NCI-H524 (cell line): Measurements from ENCODE around the gene CD27.

ENCODE experiments used
- DNase-seq, 2 experiments: peaks; one replicate each; lab custom pipeline; 2025; lab: John Stamatoyannopoulos, UW

Gene CD27

DNA sequence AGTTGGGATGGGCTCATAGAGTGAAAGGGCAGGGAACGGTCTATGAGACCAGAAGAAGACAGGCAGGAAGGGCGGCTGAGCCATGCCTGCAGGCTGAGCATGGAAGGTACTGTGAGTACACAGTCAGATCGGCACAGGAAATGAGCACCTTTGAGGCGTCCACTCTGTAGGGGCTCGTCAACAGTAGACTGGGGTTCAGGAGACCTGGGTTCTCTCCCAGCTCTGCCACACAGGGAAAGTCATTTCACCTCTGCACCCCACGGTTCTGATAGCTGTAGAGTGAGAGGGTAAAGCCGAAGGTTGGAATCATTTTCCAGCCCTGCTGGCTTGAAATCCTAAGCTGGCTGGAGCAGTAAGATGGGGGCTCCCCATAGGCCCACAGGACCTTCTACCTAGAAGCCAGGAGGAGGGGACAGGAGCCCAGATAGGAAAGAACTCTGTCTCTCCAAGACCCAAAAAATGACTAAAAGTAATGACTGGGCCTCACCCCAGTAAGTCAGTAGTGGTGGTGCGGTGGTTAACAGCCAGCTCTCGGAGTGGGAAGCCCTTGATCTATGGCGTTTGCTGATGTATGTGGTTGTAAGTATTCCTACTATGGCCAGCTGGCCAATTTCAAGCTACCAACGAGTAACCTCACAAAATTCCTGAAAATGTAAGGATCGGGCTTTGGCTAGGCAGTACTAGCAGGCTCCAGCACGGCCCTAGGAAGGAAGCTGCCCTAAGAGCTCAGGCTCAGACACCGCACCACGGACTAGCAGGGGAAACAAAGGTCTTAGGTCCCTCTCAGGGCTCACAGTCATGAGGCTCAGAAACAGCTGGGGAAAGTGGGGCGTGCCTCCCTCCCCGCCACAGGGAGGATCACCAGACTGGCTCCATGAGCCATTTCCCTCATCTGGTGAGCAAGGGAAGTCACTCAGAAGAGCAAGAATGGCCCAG, 10.3 kb upstream of the CD27 start:
- no peak for DNase-seq

DNA sequence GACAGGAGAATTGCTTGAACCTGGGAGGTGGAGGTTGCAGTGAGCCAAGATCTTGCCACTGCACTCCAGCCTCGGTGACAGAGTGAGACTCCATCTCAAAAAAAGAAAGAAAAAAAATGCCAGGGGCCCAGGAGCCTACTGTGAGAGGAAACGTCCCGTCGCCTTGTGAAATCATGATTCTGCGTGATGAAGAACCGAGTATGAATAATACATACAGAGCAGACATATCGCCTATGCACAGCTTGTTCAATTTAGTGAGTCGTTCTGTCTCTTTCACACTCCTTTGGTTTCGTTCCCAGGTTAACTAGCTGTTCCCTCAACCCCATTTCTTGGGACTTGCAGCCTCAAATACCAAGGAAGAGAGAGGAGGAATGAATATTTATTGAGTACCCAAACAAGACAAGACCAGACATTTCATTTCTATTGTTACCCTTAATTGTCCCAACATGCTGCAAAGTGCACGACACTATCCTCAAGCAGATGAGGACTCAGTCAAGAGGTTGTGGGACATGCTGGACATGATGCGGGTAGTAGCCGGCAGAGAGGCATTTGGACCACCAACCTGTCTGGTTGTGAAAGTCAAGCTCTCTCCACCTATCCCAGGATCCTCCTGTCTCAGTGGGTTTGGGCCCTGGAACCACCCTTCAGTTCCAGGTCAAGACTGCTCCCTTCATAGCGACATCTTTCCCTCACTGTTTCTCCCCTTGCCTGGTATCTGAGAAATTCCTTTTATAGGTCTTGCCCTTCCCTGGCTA, 8.6 kb upstream of the CD27 start:
- no peak for DNase-seq

DNA sequence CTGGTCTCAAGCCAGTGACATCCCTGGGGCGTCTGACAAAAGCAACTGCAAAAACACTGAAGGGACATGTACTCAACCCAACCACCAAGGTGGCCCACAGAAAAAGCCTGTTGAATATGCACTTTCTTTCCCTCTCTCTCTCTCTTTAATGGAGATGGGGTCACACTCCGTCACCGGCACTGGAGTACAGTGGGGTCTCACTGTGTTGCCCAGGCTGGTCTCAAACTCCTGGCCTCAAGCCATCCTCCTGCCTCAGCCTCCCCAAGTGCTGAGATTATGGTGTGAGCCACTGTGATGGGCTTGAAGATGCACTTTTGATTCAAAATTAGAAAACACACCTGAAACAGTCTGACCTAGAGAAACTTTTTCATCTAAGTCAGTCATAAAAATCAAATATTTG, 7.2 kb upstream of the CD27 start:
- DNase-seq, result no peak

DNA sequence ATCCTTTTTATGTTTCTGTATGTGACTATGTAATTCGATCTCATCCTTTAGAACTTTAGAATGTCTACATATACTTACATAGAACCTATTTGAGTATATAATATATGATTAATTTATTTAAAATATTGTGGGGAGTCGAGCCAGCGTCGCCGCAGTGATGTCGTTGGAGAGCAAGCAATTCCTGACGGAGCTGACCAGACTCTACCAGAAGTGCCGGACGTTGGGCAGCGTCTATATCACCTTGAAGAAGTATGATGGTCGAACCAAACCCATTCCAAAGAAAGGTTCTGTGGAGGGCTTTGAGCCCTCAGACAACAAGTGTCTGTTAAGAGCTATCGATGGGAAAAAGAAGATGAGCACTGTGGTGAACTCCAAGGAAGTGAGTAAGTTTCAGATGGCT, 6.4 kb upstream of the CD27 start:
- no peak for DNase-seq

DNA sequence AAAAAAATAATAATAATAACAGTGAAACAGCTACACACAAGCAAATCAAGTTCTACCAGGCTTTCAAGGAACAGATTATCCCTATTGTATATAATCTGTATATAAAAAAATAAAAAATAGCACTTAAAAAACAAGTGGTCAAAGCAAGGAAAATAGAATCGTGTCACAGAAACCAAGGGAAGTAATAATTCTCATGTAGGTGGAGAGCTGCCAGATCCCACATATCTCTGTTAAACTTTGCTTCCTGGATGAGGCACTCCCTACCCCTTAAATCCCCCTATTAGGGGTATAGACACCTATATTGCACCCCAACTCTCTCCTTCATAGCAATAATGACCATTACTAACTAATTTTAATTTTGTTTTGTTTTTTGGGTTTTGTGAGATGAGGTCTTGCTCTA, 4.4 kb upstream of the CD27 start:
- DNase-seq, result no peak

DNA sequence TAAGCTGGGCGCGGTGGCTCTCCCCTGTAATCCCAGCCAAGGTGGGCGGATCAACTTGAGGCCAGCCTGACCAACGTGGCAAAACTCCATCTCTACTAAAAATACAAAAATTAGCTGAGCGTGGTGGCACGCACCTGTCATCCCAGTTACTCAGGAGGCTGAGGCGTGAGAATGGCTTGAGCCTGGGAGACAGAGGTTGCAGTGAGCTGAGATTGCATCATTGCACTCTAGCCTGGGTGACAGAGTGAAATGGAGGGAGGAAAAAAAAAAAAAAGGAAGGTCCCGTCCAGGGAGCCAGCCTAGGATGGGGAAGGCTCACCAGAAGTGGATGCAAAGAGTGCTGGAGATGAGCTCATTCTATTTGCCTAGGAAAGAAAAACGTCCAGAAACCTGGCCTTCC, 1.9 kb upstream of the CD27 start:
- no peak for DNase-seq

DNA sequence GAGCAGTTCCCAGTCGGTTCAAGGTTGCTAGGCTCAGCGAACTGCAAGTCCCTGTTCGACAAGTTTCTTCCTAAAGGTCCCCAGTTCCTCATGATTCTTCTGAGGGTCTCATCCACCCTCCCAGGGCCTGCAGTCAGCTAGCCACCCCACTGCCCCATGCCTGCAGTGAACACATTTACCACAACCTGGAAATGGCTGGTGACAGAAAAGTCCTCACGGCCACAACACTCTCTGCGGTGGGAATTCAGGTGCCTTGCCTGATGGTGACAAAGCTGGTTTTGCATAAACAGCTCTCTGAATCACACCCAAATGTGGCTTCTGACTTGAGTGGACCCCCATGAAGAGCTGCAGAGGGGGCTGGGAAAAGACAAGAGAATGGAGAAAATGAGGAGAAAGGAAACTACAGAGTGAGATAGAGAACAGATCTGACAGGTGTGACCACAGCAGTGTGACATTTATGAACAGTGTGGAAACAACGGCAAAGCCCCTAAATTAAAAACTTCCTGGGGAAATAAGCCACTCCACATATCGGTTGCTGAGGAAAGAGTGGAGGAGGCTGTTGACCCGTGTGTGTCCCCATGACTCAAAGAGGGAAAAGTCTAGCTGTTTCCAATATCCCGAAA, 1.3 kb upstream of the CD27 start:
- DNase-seq, result no peak

DNA sequence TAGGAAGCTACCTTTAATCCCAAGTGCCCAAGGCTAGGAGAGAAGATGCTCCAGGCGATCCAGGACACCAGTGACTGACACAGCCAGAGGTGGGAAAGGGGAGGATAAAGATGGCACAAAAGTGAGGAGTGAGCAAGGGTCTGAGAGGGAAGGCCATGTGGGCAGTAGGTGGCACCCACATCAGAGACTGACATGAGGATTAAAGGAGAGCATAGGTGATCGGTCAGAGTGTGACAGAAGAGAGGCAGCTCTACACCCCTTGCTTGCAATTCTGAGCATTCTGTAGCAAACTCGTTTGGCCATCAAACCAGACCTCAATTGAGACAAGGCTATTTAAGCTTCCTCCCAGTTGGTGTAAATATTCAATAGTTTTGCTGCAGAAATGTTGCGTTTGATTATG, 724 bp upstream of the CD27 start:
- no peak for DNase-seq

DNA sequence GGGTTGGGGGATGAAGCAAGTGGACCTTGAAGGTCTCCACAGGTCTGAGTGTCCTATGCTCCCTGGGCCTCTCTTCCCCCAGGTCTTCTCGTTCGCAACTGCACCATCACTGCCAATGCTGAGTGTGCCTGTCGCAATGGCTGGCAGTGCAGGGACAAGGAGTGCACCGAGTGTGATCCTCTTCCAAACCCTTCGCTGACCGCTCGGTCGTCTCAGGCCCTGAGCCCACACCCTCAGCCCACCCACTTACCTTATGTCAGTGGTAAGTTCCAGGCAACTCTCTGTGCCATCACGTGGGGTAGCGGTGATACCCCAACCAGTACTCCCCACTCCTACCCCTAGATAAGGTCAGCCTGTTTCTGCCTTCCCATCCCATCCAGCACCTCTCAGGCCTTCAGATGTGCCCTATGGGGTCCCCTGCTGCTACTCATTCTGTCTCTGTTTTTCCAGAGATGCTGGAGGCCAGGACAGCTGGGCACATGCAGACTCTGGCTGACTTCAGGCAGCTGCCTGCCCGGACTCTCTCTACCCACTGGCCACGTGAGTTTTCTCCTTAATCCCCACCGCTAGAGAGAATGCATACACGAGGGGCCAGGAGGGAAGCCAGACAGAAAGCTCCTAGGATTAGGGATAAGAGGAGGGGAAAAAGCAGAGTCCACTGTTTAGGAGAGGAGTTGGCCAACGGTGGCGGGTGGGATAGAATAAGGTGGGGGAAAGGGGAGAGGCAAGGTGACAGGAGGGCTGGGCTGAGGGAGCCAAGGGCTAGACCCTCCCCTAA, 5.5 kb downstream of the CD27 start:
- DNase-seq, result peak; percentile 59 to 75

DNA sequence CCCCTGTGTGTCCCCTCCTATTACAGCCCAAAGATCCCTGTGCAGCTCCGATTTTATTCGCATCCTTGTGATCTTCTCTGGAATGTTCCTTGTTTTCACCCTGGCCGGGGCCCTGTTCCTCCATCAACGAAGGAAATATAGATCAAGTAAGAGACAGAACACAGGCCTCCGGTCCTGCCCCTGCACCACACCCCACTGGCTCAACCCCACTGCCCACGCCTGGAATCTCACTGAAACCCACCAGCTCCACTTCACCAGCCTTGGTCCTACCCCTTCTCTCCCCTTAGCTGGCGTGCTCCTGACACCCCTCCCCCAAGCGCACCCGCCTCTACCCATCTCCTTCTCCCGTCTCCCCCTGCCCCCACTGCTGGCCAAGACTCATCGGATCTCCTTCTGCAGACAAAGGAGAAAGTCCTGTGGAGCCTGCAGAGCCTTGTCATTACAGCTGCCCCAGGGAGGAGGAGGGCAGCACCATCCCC, 6.2 kb downstream of the CD27 start:
- DNase-seq, result peak in 1 of 2 experiments; percentile 60

DNA sequence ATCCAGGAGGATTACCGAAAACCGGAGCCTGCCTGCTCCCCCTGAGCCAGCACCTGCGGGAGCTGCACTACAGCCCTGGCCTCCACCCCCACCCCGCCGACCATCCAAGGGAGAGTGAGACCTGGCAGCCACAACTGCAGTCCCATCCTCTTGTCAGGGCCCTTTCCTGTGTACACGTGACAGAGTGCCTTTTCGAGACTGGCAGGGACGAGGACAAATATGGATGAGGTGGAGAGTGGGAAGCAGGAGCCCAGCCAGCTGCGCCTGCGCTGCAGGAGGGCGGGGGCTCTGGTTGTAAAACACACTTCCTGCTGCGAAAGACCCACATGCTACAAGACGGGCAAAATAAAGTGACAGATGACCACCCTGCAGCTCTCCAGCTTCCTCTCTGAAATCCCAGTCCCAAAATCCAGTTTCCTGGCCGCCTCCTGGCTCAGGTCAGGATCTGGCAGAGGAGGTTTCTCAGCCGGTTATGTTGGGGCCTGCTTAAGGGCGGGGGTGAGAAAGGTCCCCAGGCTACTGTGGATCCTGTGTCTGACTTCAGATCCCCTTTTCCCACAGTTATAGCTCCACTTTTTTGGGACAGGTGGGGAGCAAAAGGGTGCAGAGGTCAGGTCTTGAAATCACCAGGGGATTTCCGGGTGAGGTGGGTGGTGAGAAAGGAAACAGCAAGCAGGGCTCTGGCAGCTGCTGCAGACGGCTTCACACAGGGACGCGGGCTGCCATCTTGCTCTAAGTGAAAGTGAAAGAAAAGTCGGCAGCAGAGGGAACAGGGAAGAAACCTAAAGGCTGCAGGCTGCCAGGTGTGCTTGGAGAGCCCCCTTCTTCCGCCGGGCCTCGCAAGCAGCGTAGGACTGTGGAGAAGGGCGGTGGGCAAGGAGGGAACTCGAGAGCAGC, 6.8 kb downstream of the CD27 start, which contains the start of gene TAPBPL:
TSS of gene TAPBPL (plus strand) at position 695 of the 897 bp plus-strand sequence. CDS start 207 bp downstream, outside the sequence.
- peak; percentile 75 to 92 for DNase-seq

DNA sequence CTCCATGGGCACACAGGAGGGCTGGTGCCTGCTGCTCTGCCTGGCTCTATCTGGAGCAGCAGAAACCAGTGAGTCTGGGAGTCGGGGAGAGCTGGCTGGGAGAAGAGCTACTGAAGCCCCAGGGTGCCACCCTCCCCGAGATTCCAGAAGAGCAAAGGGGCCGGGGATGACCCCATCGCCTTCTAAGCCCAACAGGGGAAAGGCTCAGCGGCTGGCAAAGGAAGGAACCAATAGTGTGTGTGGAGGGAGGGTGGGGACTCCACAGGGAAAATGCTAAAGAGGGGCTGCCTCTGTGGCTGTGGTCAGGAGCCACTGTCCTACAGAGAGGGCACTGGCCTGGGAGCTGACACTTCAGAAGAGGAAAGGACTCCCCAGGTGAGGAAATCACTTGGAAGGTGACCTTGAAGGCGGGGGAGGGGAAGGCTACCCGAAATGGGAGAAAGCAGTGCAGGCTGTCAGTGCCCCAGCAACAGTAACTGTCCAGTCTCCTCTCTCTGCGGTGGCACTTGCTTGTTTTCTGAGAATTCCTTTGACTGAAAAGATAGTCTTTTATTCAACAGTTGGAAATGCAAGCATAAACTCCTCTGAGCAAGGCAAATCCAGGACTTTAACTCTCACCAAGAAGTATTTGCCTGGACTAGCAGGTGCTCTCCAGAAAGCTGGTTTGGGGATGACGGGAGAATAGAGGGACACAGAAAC, 7.6 kb downstream of the CD27 start:
- peak in 1 of 2 experiments; percentile 23 for DNase-seq

DNA sequence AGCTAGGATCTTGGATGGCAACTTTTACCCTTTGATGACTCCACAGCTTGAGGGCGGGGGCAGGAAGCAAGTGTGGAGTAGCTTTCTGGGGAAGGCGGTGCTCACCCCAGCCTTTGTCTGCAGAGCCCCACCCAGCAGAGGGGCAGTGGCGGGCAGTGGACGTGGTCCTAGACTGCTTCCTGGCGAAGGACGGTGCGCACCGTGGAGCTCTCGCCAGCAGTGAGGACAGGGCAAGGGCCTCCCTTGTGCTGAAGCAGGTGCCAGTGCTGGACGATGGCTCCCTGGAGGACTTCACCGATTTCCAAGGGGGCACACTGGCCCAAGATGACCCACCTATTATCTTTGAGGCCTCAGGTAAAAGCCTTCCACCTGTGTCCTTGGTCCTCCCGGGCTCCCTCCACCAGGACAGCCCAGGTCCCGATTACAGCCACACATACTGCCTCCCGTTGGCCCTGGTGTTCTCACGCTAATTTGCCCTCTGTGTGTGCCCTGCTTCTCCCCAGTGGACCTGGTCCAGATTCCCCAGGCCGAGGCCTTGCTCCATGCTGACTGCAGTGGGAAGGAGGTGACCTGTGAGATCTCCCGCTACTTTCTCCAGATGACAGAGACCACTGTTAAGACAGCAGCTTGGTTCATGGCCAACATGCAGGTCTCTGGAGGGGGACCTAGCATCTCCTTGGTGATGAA, 8.3 kb downstream of the CD27 start:
- no peak for DNase-seq

DNA sequence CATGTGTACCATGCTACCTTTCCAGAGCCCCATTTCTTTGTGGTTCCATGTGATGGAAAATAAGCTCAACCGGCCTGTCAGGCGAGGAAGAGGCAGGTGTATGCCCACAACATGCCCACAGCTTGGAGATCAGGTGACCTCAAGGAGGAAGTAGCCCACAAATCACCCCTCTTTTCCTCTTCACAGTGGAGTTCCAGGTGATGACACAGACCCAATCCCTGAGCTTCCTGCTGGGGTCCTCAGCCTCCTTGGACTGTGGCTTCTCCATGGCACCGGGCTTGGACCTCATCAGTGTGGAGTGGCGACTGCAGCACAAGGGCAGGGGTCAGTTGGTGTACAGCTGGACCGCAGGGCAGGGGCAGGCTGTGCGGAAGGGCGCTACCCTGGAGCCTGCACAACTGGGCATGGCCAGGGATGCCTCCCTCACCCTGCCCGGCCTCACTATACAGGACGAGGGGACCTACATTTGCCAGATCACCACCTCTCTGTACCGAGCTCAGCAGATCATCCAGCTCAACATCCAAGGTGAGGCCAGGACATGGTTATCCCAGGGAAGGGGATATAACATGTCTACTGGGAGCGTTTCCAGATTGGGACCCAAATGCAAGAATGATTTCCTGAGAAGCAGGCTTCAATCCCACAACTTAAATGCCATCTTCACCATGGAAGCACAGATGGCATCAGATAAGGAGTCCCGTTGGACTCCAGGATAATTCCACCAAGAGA, 12.6 kb downstream of the CD27 start:
- DNase-seq, result no peak

DNA sequence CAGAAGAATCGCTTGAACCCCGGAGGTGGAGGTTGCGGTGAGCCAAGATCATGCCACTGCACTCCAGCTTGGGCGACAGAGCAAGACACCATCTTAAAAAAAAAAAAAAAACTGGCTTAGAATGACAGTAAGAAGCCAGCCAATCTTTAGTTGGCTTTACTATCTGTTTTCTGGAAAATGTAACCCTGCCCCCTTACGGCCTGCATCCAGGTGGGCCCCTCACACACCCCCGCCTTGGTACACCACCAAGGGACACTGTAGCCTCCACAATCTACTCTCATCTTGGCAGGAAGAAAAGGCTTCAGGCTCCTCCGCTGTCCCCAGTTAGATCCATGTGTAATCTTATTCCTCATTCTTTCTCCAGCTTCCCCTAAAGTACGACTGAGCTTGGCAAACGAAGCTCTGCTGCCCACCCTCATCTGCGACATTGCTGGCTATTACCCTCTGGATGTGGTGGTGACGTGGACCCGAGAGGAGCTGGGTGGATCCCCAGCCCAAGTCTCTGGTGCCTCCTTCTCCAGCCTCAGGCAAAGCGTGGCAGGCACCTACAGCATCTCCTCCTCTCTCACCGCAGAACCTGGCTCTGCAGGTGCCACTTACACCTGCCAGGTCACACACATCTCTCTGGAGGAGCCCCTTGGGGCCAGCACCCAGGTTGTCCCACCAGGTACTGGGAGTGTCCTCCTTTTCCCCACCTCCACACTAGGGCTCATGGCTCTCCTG, 13.7 kb downstream of the CD27 start:
- no peak for DNase-seq

DNA sequence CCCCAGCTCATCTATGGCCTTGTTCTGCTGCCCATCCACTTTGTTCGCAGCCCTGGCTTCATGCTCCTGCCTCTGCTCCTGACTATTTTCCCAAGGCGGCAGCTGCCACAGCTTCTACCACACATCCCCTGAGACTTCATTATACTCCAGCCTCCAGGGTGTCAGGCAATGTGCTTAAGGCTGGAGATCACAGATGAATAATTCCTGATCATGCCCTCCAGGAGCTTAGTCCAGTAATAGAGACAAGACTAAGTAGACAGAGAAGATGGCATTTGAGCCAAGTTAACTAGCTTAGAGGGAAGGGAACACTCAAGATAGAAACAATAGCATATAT, 14.2 kb downstream of the CD27 start:
- no peak for DNase-seq

DNA sequence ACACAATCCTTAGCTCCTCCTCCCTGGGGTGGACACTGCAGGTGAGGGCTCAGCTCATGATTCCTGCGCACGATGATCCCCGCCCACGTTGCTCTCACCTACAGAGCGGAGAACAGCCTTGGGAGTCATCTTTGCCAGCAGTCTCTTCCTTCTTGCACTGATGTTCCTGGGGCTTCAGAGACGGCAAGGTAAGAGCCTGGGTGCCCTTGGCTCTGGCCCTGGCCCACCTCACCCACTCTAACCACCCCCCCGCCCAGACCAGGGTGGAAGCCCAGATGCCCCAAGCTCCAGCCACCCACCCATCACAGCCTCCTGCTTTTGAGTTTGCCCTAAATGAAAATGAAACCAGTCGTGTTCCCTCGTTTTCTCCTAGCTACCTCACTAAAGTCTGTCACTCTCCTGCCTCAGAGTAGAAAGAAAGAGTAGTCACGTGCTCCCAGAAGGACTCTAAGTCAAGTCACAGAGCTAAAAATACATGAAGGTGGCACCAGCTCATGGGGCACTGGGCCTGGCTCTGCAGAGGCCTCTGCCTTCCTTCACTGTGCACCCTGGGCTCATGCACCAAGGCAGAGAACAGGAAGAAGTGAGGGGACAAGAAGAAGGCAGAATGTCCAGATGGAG, 16.1 kb downstream of the CD27 start:
- no peak for DNase-seq
